GM19193 (cell line): Measurements from ENCODE around the gene PIP5KL1.

ENCODE experiments used
- POLR2A ChIP-seq: IDR thresholded peaks from 4 replicates; pipeline ENCODE4 v1.6.1; 2011; ENCODE audit not compliant: insufficient read depth, insufficient read length; ENCODE audit errors: extremely low read depth

The PIP5KL1 gene

GRCh38 chr9:127959841-127960409 is 29.3 kb upstream of the PIP5KL1 start:
- TF ChIP-seq POLR2A = no peak

DNA sequence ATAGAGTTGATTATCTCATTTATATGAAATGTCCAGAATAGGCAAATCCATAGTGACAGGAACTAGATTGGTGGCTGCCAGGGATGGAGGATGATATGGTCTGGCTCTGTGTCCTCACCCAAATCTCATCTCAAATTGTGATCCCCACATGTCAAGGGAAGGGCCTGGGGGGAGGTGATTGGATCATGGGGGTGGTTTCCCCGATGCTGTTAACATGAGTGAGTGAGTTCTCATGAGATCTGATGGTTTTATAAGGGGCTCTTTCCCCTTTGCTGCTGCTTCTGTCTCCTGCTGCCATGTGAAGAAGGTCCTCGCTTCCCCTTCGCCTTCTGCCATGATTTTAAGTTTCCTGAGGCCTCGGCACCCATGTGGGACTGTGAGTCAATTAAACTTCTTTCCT is 28.8 kb upstream of the PIP5KL1 start:
- TF ChIP-seq POLR2A = no peak

GRCh38 chr9:127958728-127959127 is 28.2 kb upstream of the PIP5KL1 start:
- TF ChIP-seq POLR2A = no peak

DNA sequence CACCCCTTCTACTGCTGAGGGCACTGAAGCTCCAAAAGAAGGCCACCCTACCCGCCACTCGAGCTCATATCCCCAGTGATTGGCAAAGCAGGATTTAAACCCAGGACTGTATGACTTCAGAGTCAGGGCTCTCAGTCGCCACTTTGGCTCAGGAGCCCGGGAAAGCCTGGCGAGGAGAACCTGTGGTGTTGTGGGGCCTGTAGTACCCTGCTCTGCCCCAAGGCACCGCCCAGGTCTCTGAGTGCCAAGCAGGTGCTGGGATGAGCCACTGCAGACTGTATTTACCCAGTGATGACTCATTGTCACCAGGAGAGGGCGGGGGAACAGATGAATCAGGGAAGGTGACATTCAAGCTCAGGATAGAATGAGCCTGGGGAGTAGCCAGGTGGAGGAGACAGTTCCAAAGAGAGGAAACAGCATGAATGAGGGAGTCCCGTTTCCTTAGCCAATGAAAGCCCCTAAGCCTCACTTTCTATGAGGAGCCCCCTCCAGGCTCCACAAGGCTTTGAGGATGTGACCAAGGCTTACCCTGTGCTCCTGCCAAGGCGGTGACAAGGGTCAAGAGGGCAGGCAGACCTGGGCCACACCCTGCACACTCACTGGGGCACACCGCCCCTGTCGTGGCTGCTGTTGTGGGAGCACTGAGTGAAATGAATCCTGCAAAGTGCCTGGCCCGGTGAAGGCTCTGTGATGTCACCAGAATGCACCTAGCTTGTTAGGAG is 24.9 kb upstream of the PIP5KL1 start:
- no peak for TF ChIP-seq POLR2A

DNA sequence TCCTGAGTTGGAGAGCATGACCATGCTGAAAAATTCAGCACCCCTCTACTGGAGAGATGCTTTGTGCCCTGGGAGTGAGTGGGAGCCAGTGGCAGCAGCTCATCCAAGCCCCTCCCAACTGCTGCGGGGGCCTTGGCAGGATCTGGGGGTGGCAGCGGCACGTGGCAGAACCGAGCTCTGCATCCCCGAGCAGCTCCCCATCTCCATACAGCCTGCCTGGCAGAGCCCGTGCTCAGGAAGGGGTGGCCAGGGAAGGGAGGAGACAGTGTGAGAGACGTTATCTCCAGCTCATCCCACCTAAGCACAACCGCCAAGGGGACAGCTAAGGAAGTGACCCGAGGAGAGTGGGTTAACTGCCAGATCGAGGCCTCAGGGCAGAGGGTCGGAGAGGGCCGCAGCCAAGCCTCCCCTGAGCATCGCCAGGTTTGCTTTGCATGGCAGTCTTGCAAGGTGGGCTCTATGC is 24.3 kb upstream of the PIP5KL1 start:
- TF ChIP-seq POLR2A = no peak

- TF ChIP-seq POLR2A = no peak
Observed at GRCh38 chr9:127953768-127954505, 23.4 kb upstream of the PIP5KL1 start.

GRCh38 chr9:127953154-127953553 is 22.6 kb upstream of the PIP5KL1 start:
- TF ChIP-seq POLR2A = no peak

DNA sequence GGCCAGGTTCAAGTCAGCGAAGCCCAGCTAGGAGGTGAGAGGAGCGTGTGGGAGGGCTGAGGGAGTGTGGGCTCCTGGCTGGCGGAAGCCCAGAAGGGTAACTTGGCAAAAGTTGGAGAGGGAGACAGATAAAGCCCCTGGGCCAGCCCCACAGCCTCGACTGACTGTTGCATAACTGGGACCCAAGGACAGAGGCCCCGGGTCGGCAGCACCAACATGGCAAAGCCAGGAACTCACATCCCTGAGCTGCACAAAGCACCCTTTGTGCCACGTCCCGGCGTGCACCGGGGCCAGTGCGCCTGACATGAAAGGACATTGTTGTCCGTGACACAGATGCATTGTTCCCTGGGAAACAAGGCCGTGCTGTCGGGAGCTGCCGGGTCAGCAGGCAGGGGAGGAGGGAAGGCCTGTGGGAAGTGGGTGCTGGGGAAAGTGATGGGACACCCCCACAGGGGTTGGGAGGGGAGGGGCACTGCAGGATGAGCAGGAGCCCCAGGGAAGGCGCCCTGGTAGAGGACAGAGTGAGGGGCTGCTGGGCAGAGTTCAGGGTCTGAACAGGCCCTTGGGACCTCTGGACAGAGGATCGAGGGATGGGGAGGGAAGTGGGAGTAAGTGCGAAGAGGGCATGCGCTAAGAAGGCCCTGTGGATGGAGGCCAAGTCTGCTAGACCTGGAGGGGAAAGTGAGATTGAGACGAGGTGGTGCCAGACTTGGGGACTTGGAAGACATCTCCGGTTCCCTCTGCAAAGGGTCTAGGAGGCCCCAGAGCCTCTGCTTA is 20.1 kb upstream of the PIP5KL1 start:
- no peak for TF ChIP-seq POLR2A

DNA sequence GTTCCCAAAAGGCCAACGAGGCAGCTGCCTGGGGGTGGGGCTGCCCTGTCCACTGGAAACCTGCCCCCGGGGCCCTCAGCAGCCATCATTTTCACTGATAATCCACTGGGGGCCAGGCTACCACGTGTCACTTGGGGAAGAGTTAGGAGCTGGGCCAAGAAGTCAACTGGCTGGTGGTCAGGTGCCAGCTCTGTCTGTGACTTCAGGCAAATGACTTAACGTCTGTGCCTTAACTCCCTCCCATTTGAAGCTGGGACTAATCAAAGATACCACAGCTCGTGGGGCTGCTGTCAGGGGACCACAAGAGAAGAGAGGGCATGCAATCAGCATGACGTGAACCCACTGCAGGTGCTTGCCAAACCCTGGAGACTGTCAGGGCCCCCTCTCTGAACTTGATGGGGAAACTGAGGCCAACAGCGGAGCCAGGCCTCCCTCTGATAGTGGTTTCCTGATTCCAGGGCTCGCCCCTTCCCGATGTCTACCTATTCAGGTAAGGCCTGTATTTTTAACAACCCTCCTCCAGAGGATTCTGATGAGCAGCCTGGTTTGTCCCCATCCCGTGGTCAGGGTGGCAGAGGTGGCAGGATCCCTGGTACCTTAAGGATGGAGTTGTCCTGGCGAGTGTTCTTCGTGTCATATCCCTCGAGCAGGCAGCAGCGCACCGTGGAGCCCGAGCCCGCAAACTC is 19.4 kb upstream of the PIP5KL1 start:
- no peak for TF ChIP-seq POLR2A

DNA sequence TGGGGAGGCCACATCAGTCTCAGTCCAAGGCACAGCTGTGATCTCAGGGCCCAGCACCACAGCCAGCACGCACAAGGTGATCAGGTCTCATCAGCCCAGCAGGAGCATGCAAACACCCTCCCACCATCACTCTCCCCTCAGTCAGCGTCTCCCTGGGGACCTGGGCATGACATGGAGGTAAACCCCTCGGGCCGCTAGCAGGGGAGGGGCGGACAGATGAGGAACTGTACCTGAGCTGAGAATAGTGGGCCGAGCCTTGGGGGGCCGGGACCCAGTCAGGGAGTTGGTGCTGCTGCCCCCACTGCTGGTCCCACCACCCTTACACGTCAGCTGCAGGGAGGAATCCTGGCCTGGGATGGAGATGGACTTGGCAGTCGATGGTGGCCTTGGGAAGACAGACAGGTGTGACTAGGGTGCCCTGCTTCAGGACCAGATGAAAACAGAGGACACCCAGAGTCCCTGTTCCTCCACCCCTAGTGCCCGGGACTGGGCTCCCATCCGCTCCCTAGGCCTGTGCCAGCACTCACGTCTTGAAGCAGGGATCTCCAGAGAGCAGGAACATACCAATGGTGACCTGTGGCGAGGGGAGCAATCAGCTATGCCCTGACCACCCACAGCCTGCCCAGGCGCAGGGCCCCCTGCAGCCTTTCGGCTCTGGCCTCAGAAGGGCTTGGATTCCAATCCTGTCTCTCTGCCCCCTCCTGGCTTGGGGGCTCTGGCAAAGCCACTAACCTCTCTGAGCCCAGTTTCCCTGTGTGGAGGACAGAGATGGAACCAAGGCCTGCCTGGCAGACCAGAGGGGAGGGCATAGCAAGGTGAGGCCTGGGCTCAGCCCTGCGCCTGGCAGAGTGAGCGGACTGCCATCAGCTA is 17.5 kb upstream of the PIP5KL1 start:
- no peak for TF ChIP-seq POLR2A

DNA sequence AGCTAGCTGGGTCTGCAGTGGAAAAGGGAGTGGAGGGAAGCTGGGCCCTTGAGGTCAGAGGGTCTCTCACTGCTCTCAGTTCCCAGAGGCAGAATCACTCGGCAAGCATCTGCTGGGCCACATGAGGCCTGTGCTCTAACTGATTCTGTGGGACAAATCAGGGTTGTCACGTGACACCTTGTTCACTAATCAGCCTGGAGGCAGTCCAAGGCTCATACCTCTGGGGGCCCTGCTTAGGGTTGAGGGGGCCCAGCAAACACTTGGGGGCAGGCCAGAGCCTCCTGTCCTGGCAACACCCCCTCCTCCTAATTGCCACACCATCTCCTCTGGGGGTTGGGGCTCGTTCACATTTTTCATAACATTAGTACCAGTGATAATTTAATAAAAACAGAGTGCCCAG is 16.2 kb upstream of the PIP5KL1 start:
- TF ChIP-seq POLR2A = no peak

DNA sequence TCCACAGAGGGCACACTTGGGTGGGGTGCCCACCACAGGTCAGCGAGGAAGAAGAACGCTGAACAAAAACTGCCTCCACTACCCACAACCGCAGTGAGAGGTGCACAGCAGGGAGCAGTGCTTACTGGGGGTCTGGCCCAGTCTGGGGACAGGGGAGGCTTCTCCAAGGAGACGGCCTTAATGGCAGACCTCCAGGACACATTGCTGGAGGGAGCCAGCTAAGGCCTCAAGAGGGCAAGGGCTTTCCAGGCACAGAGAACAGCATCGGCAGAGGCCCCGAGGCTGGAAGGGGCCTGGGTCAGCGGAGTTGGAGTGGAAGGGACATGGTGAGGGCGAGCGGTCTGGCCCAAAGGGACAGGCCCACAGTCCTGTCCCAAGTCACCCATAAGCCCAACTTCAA is 15.4 kb upstream of the PIP5KL1 start:
- TF ChIP-seq POLR2A = no peak

GRCh38 chr9:127945338-127945737 is 14.8 kb upstream of the PIP5KL1 start:
- TF ChIP-seq POLR2A = no peak

DNA sequence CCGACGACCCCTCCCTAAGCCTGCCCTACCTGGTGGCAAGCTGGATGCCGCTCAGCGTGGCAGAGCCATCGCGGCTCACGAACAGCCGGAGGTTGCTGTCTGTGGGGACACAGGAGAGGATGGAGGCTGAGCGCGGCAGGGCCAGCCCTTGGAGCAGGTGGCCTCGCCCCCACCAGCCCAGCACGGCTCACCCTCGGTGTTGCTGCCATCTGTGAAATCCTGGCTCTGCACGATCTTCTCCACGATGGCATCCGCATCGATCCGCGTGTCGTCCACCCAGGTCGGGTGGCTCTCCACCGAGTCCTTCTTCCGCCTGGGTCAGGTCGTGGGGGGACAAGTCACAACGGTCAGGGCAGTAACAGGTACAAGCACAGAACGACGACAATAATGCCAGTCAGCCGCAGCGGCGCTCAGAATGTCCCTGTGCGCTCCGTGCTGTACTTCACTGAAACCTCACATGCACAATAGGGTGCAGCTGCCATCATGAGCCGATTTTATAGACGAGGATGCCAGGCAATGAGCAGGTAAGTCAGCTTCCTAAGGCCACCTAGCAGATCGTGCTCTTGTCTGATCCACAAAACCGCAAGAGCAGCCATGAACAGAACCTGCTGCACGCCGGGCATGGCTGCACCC is 14.1 kb upstream of the PIP5KL1 start:
- no peak for TF ChIP-seq POLR2A

- no peak for TF ChIP-seq POLR2A
Observed at GRCh38 chr9:127943731-127944144, 13.2 kb upstream of the PIP5KL1 start.
